ENCODE measurements around the gene A1CF.

A1CF gene

GRCh38 chr10:50850578-50851230 is 34.7 kb downstream of the A1CF start:
- TF ChIP-seq, protein P1, sequence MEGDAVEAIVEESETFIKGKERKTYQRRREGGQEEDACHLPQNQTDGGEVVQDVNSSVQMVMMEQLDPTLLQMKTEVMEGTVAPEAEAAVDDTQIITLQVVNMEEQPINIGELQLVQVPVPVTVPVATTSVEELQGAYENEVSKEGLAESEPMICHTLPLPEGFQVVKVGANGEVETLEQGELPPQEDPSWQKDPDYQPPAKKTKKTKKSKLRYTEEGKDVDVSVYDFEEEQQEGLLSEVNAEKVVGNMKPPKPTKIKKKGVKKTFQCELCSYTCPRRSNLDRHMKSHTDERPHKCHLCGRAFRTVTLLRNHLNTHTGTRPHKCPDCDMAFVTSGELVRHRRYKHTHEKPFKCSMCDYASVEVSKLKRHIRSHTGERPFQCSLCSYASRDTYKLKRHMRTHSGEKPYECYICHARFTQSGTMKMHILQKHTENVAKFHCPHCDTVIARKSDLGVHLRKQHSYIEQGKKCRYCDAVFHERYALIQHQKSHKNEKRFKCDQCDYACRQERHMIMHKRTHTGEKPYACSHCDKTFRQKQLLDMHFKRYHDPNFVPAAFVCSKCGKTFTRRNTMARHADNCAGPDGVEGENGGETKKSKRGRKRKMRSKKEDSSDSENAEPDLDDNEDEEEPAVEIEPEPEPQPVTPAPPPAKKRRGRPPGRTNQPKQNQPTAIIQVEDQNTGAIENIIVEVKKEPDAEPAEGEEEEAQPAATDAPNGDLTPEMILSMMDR (IDR thresholded peaks at IDR 0.05): no peak
- DNase-seq (ENCODE audit: low spot score): no peak
- Histone ChIP-seq H3K4me3 (no peak overlapping the region), H3K27ac (no peak overlapping the region)

DNA sequence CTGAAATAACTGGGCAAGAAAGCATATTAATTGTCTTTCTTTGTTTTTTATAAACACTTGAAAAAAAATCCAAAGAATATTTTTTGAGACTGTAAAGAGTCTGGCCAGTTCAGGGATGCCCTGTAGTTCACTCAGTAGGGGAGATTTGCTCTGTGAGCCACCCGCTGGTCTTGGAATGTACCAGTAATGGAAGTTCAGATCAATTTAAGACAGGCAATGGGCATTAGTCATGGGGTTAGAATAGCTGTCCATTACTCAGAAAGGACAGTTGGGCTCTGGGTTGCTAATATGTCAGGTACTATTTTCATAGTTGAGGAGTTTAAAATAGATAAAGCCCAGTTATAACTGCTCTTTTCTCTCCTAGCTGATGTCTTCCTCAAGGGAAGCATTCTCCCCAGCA is 38.7 kb downstream of the A1CF start:
- DNase-seq (ENCODE audit: low spot score): no peak
- H3K27ac ChIP-seq: no peak overlapping the region
- TF ChIP-seq, protein P1 (IDR thresholded peaks at IDR 0.05): no peak
- no peak overlapping the region for H3K4me3 ChIP-seq

DNA sequence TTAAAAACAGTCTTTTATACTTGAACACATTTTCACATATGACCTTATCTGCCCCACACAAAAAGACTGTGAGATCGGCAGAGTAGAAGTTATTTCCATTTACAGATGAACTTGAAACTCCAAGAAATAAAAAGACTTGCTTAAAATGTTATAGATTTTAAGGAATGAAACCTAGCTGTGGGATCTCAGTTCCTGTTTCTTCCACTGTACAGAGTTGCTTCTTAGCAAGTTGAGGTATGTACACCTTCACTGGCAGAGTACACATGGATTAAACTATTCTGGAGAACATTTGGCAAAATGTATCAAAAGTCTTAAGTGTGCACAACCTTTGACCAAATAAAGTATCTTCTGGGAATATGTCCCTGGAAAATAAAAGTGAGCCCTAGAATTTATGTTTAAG is 48.3 kb downstream of the A1CF start:
- no peak for DNase-seq (ENCODE audit: low spot score)
- H3K27ac ChIP-seq: no peak overlapping the region
- H3K4me3 ChIP-seq: no peak overlapping the region
- TF ChIP-seq, protein P1 (IDR thresholded peaks at IDR 0.05): no peak

DNA sequence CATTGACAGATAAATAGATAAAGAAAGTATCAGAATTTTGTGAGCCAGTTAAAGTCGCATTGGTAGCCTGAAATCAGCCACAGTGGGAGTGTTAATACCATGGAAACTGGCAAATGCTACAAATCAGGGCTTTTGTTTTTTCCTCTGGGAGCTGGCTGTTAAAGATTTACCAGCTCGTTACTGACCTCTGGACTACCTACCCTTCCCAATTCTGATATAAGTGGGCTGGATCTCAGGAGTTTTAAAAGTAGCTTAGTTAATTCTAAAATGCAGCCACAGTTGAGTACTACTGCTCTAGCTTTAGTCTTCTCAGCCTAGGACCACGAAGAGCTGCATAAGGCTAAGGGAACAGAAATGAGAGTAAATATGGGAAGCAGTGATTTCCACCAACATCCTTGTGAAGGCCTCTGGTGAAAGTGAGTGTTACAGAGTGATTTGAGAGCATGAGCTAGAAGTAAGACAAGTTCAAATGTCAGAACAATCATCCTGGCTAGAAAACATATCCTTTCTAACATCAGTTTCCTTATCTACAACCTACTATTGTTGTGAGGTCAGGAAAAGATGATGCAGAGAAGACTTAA is 53.2 kb downstream of the A1CF start:
- H3K4me3 ChIP-seq: no peak overlapping the region
- TF ChIP-seq, protein P1 (IDR thresholded peaks at IDR 0.05): no peak
- no peak overlapping the region for H3K27ac ChIP-seq
- DNase-seq (ENCODE audit: low spot score): no peak

DNA sequence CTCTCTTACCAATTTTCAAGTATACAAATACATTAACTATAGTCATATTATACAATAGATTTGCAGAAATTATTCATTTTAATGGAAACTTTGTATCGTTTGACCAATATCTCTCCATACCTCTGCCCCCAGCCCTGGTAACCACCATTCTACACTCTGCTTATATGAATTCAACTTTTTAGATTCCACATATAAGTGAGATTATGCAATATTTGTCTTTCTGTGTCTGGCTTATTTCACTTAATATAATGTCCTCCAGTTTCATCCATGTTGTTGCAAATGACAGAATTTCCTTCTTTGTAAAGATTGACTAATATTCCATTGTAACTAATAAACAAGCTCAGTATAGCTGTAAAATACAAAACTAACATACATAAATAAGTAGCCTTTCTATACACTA is 55.4 kb downstream of the A1CF start:
- DNase-seq (ENCODE audit: low spot score): no peak
- Histone ChIP-seq H3K27ac (no peak overlapping the region), H3K4me3 (no peak overlapping the region)
- TF ChIP-seq, protein P1 (IDR thresholded peaks at IDR 0.05): no peak

DNA sequence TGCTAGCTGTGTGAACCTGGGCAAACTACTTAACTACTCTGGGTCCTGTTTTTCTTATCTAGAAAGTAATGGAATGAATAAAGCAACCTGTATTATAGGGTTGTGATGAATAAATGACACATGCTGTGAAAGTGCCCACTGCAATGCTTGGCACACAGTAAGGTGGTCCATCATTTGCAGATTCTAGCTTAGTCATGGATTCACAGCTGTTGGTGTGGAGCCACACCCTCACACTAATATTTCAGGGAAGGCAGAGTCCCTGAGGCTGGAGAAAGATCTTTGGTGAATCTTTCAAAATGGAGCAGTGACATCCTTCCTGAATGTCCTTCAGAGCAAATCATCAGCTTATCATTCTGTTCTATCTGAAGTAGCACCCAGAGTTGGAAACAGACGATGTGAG is 60.6 kb downstream of the A1CF start:
- no peak overlapping the region for H3K4me3 ChIP-seq
- DNase-seq (ENCODE audit: low spot score): no peak
- TF ChIP-seq, protein P1 (IDR thresholded peaks at IDR 0.05): no peak

DNA sequence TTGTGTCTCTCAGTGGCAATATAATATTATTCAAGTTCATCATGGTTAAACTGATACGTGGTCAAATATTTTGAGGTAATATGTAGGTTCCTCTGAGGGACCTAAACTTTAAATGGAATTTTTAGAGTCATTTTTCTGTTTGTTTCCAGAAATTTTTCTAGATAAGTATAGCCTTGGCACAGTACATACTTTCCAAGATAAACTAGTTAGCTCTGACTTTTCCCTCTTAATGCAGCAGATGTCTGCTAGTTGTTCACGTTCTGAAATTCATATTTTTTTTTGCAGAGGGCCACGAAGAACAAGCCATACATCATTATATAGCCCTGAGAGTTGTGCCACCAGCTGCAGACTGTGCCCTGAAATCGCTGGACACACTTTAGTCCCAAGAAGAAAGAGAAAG is 61.6 kb downstream of the A1CF start:
- no peak for DNase-seq (ENCODE audit: low spot score)
- TF ChIP-seq, protein P1 (IDR thresholded peaks at IDR 0.05): no peak
- no peak overlapping the region for H3K27ac ChIP-seq

More for the DNA sequence above, 60.6 kb downstream of the A1CF start:
- H3K27ac ChIP-seq: no peak overlapping the region

More for the DNA sequence above, 61.6 kb downstream of the A1CF start:
- H3K4me3 ChIP-seq: no peak overlapping the region

Measured in coronary artery (tissue), 2 donors.